GM19099 (cell line): Measurements from ENCODE around the gene SCO2.

Source experiments
- POLR2A ChIP-seq: IDR thresholded peaks from 3 replicates; pipeline ENCODE4 v1.6.1; 2011; ENCODE audit warnings: low read depth; ENCODE audit not compliant: insufficient read length; ENCODE audit errors: extremely low read depth

The SCO2 gene

DNA sequence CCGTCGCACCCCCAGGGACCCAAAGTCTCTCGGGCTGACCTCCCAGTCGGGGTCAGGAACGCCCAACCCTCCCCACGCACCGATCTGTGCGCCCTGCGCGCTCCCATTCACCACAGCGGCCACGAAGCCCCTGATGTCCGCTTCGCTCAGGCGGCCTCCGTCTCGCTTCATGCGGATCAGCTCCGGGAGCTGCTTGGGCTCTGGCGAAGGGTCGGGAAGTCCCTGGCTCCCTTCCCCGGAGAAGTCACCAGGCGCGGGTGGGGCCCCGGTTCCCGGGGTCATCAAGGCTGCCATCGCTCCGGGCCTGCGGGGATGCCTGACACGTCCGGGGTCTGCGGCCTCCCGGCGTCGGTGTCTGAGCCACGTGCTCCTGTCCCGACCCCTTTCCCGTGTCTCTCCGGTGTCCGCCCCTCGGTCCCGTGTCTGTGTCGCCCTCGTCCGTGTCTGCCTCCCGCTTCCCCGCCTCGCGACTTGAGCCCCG lies 4.1 kb upstream of the SCO2 start:
- TF ChIP-seq POLR2A: no peak

DNA sequence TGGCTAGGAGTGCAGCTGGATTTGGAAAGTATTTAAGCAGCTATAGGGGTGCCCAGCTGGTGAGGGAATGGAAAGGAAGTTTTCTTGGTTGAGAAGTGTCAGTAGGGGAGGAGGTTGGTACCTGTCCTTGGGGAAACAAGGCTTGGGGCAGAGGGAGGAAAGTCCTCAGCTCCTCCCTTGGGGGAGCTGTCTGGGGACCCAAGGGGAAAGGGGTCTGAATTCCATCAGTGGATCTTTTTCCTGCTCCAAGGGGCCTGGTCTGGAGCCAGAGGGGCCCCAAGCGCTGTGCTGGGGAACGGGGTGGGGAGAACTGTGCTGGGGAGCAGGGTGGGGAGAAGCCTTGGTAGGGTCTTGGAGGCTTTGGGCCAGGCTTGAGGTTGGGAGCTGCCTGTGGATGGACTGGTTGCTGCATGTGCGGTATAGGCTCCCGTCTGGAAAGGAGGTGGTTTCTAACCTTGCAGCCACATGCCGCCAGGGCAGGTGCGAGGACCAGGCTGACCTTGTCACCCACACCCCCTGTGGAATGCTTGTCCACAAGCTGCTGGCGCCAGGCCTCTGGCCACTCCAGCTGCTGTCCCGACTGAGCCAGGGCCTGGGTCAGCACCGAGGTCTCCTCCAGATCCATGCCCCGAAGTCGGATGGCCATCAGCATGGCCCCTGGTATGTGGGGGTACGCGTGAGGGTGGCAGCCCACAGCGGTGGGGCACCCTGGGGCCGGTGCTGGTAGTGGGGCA lies 3.5 kb upstream of the SCO2 start:
- peak; percentile 29 for TF ChIP-seq POLR2A

DNA sequence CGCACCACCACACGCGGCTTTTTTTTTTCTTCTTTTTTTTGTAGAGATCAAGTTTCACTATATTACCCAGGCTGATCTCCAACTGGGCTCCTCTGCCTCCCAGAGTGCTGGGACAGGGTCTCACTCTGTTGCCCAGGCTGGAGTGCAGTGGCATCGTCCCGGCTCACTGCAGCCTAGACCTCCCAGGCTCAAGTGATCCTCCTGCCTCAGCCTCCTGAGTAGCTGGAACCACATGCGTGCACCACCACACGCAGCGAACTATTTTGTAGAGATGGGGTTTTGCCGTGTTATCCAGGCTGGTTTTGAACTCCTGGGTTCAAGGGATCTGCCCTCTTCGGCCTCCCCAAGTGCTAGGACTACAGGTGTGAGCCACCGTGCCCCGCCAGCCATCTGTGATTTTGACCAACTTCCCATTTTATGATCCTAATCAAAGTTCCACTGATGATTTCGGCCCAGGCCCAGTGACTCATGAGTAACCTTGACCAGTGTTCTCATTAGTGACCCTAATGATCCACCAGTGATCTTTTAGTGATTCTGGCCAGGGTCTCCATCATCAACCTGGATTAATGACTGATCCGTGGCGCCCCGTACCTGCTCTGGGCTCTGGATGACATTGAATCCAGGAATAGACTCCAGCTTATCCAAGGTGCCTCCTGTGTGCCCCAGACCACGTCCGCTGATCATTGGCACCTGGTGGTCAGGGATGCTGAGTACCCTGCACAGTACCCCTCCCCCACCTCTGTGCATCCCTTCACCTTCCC lies 2.7 kb upstream of the SCO2 start:
- TF ChIP-seq POLR2A: peak; percentile 21

DNA sequence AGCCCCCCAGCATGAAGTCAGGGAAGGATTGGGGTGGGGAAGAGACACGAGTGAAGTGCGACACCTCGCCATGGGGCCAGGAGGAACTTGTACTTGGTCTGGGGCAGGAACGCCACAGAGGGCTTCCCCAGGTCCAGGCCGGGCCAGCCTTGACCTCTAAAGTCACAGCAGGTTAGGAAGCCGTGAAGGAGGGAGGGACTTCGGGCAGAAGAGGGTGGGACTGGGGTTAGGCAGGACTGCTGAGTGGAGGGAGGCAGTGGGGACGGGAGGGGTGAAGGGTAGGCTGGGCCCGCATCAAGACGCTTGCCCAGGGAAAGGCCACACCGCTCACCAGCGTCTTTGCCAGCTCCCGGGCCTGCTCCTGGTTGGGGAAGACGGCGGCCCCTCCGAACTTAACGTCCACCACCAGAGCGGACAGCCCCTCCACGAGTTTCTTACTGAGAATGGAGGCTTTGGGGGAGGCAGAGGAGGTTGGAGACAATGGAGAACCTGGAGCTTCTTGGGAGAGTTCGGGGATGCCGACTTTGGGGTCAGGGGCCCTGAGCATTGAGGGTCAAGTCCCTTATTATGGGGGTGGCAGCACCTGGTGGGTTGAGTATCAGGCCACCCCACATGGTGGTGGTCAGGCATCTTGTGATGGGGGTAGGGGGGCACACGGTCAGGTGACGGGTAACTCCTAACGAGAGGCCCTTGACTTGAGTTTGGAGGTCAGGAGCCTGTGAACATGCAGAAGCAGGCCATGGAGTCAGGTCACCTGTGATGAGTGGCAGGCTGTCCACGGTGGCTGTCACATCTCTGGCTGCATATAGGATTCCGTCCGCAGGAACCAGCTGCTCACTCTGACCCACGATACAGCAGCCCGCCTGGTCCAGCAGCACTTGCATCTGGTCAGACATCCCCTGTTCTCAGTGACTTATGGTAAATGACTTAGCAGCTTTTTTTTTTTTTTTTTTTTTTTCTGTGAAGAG lies 1.7 kb upstream of the SCO2 start:
- TF ChIP-seq POLR2A: peak; percentile 5

DNA sequence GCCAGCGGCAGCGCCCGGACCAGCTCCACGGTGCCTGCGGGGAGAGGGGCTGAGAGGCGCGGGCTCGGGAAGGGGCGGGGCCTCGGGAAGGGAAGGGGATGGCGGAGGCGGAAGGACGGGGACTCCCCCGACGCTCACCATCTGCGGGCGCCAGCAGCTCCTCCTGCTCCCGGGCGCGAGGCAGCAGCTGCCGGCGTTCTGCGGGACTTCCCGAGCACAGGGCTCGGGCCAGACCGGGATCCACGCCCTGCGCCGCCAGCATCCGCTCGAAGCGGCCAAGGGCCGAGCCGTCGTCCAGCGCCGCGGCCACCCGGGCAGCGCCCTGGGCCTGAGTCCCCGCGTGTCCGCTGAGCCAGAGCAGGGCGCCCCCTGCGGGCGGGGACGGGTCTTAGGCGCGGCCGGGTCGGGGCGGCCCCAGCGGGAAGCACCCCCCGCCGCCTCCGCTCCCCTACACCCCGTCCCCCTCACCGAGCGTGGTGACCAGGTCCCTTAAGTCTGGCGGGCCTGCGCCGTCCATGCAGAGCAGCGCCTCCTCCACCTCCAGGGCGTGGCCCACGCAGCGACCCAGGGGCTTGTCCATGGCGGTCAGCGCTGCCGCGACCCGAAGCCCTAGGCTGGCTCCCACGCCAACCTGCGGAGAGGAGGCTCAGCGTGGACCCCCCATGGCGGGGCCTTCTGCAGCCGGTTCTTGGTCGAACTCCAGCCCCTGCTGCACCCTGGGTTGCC lies 873 bp upstream of the SCO2 start:
- TF ChIP-seq POLR2A: peak; percentile 70

DNA sequence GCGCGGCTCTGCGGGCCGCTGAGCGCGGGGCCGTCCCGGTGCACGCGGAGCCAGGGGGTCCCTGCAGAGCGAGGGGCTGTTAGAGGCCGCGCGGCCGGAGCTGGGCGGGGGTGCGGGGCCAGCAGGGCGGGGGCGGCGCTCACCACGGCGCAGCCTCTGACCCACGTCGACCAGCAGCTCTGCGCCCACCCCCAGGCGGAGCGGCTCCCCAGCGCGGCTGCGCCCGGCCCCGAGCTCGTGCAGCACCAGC lies 385 bp upstream of the SCO2 start:
- no peak for TF ChIP-seq POLR2A

DNA sequence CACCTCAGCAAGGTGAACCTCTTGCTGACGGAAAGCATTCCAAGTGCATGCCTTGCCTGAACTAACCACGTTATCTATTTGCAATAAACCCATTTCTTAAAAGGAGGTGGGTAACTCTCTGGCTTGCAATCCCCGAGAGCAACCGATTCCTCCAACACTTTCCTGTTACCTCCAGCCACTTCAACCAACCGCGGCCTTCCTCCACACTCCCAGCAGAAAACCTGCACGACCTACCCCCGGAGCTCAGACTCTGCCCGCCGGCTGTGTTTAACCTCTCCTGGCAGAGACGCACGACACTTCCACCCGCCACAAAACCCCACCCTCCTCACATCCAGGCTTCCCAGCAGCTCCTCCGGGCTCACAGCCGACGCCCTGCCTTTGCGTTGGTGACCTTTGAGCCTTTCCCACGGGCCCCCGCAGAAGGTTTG lies 708 bp downstream of the SCO2 start:
- no peak for TF ChIP-seq POLR2A

DNA sequence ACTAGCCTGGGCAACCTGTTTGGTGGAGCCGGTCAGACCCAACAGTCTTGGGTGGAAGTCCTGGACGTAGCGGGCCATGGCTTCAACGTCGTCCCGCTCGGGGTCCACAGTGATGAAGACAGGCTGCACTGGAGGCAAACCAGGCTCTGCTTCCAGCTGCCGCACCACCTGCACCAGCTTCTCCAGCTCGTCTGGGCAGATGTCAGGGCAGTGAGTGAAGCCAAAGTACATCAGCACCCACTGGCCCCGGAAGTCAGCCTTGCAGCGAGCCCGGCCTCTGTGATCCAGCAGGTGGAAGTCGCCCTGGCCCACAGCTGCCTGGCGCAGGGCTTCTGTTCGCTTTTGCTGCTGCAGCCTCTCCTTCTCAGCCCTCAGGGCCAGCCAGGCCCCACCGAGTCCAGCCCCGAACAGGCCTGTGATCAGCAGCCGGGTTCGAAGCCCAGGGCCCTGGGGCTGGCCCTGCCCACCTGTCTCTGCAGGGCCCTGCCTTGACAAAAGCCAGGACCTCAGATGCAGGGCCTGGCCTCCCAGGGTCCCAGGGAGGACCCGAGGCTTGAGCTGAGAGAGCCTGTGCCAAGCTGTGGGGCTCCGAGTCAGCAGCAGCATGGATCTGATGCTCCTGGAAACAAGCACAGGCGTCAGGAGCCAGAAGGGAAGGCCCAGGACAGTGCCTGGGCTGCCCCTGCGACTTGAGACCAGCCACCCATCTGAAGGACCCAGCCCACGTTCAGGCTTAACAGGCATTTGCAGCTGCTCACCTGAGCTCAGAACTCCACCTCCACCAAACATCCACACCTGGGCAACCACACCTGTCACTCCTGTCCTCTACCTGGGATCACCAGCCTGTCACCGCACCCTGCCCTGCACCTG lies 1.4 kb downstream of the SCO2 start:
- no peak for TF ChIP-seq POLR2A

DNA sequence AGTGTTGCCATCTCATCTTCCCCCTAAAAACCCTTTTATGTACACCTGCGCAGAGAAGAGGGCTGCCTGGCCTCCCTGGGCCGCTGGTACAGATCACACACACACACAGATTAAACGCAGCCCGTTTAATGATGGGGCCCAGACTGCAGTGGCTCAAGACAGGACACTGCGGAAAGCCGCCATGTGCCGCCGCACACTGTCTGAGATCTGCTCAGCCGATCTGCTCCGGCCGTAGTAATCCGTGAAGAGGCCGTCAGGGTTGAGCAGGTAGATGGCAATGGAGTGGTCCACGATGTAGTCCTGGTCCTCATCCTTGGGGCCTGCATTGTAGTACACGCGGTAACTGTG lies 2.0 kb downstream of the SCO2 start:
- TF ChIP-seq POLR2A: no peak

DNA sequence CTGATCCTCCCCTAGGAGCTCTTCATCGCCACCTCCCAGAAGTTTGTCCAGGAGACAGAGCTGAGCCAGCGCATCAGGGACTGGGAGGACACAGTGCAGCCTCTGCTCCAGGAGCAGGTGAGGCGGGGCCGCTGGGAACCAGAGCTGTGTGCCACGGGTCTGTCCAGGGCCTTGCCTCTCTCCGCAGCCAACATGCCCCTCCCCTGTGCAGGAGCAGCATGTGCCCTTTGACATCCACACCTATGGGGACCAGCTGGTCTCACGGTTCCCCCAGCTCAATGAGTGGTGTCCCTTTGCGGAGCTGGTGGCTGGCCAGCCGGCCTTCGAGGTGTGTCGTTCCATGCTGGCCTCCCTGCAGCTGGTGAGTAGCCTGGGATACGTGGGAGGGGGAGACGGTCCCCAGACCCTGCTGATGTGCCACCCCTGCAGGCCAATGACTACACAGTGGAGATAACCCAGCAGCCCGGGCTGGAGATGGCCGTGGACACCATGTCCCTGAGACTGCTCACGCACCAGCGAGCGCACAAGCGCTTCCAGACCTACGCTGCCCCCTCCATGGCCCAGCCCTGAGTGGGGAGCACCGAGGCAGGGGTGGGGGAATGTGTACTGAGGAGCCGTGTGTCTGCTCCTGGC lies 2.5 kb downstream of the SCO2 start:
- no peak for TF ChIP-seq POLR2A

DNA sequence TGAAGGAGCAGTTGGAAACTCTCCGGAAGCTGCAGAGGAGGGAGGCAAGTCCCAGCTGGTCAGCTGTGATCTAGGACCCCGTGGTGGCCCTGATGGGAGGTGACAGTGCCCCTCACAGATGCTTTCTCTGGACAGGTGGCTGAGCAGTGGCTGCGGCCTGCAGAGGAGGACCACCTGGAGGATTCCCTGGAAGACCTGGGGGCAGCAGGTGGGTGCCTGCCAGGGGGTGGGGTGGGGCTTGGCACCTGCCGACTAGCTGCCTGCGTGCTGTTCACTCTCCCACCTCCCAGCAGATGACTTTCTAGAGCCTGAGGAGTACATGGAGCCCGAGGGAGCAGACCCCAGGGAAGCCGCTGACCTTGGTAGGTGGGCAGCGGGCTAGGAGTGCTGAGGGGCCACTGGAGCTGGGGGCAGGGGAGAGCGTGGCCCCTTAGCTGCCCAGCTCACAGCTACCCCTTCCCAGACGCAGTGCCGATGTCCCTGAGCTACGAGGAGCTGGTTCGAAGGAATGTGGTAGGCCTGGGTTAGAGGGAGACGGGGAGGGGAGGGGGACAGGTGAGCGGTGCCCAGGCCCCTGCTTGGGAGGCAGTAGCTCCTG lies 3.1 kb downstream of the SCO2 start:
- TF ChIP-seq POLR2A: no peak

DNA sequence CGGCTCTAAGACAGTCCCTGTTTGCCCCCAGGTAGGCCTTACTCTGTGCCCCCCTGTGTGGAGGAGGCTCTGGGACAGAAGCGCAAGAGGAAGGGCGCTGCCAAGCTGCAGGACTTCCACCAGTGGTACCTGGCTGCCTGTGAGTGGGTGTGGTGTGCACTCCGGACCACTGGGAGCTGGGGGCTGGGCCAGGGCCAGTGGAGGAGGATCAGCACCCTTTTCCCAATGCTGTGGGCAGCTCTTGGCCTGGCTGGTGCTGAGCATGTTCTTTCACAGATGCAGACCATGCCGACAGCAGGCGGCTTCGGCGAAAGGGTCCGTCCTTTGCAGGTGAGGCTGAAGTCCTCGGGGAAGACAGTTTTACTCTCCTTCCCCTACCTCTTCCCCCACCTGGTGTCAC lies 3.7 kb downstream of the SCO2 start:
- TF ChIP-seq POLR2A: no peak

DNA sequence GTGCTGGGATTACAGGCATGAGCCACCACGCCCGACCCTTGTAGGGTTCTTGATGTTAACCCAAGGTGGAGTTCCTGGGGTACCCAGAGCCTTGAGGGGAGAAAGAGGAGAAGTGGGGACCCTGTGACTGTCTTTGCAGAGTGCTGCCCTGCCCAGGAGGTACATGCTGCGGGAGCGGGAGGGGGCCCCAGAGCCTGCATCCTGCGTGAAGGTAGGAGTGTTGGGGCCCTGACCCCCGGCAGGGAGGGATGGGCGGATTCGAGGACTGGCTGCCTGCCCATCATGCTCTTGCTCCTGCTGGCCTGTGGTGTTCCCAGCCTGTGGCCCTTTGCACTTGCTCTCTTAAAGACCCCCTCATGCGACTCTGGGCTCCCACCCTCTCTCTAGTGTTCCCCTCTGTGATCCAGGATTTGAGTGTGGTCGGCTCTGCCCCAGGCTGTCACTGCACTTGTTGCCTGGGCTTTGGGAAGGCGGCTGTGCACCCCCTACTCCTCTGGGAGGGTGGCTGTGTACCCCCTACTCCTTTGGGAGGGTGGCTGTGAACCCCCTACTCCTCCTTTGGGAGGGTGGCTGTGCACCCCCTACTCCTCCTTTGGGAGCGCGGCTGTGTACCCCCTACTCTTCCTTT lies 4.5 kb downstream of the SCO2 start:
- no peak for TF ChIP-seq POLR2A
